Tibial nerve (tissue), 4 donors: ENCODE measurements around the gene TBC1D20. TPM values are rescaled to one million over a fixed set of nuclear protein-coding genes. Genes with fewer than 3 reads are reported as not detected.

Experiments
- DNase-seq, 2 donors: peaks; one replicate each; pipeline ENCODE4 v3.0.0-alpha.2; 2019; ENCODE audit warnings: low spot score in 2 of 2
- H3K27ac ChIP-seq, 4 donors: fragments of 200-600 bp; sonication (generic) in 3 of 4; one replicate each; pipeline ENCODE4 v1.5.1; 2017 to 2019; ENCODE audit warnings: mild to moderate bottlenecking in 1 of 4
- H3K27me3 ChIP-seq, 2 donors: fragments of 200-600 bp; sonication (generic) in 1 of 2; one replicate each; pipeline versions ENCODE4 v1.5.1 to v1.6.0; 2017 to 2019
- H3K36me3 ChIP-seq, 3 donors: fragments of 200-600 bp; sonication (generic); one replicate each; pipeline ENCODE4 v1.5.1; 2018 to 2019
- H3K4me1 ChIP-seq, 4 donors: fragments of 200-600 bp; sonication (generic) in 3 of 4; one replicate each; pipeline ENCODE4 v1.5.1; 2017 to 2019
- H3K4me3 ChIP-seq, 4 donors: fragments of 200-600 bp; sonication (generic) in 3 of 4; one replicate each; pipeline ENCODE4 v1.5.1; 2017 to 2019; ENCODE audit warnings: mild to moderate bottlenecking in 1 of 4, moderate library complexity in 1 of 4
- H3K9me3 ChIP-seq, 4 donors: fragments of 200-600 bp; sonication (generic) in 3 of 4; one replicate each; pipeline ENCODE4 v1.5.1; 2017 to 2019
- CTCF ChIP-seq, 5 experiments: fragments of 200-600 bp in 3 of 5; fragments of 450-650 bp in 2 of 5; sonication (generic) in 3 of 5; IDR thresholded peaks; one replicate each; pipeline ENCODE4 v1.5.1; 2016 to 2019; ENCODE audit warnings: antibody characterized with exemption in 5 of 5, mild to moderate bottlenecking in 3 of 5, moderate library complexity in 2 of 5
- EP300 ChIP-seq, 2 donors: sonication (generic); formaldehyde crosslinking; IDR thresholded peaks; one replicate each; pipeline ENCODE4 v1.6.1; 2017; ENCODE audit warnings: antibody characterized with exemption in 2 of 2, mild to moderate bottlenecking in 1 of 2
- POLR2A ChIP-seq, 2 donors: fragments of 450-650 bp; IDR thresholded peaks; one replicate each; pipeline ENCODE4 v1.6.1; 2017; ENCODE audit warnings: antibody characterized with exemption in 2 of 2, mild to moderate bottlenecking in 2 of 2, moderate library complexity in 2 of 2
- WGBS, 2 donors: methylation state at CpG; one replicate each; pipeline ENCODE4 v1.1.5; 2018; 5-methylcytosine and 5-hydroxymethylcytosine counted together
- total RNA-seq, 4 donors: library from RNA; depleted of rRNA; stranded (reverse); fragments of >200 nt; gene quantifications; one replicate each; pipeline ENCODE4 v1.1.0, GENCODE V29; 2016

TBC1D20 gene
- total RNA-seq, 4 donors from 2014 or later: 38.5 to 52.0 (median 44.3) TPM

GRCh38 chr20:487655-488054 lies 25.3 kb upstream of the TBC1D20 start:
- DNase-seq: no peak
- H3K4me1 ChIP-seq: peaks cover 0 to 4% (median 0%) of the 10 kb centered on the region in 4 donors
- H3K27me3 ChIP-seq: no peaks in the 10 kb centered on the region
- H3K9me3 ChIP-seq: no peaks in the 10 kb centered on the region
- H3K27ac ChIP-seq: no peak overlapping the region
- peaks cover 0 to 95% (median 25%) of the 10 kb centered on the region in 3 donors for H3K36me3 ChIP-seq
- WGBS, 2 donors: 86 to 89% methylated on average over 4 of the region's 4 CpGs
- TF ChIP-seq CTCF (IDR thresholded peaks at IDR 0.05) (no peak), POLR2A (IDR thresholded peaks at IDR 0.05) (no peak), EP300 (IDR thresholded peaks at IDR 0.05) (no peak)
- H3K4me3 ChIP-seq: no peak overlapping the region

GRCh38 chr20:483815-484644 lies 21.7 kb upstream of the TBC1D20 start:
- H3K4me3 ChIP-seq: no peak overlapping the region
- 47 to 48% methylated on average over 9 of the region's 9 CpGs for WGBS, 2 donors
- peaks cover 0 to 18% (median 0%) of the 10 kb centered on the region in 4 donors for H3K4me1 ChIP-seq
- peaks cover 0 to 73% (median 28%) of the 10 kb centered on the region in 3 donors for H3K36me3 ChIP-seq
- DNase-seq: no peak
- TF ChIP-seq EP300 (IDR thresholded peaks at IDR 0.05) (no peak), CTCF (IDR thresholded peaks at IDR 0.05) (no peak), POLR2A (IDR thresholded peaks at IDR 0.05) (no peak)
- no peaks in the 10 kb centered on the region for H3K27me3 ChIP-seq
- H3K27ac ChIP-seq: no peak overlapping the region
- H3K9me3 ChIP-seq: no peaks in the 10 kb centered on the region

- Histone ChIP-seq H3K4me1 (peaks cover 0 to 27% (median 0%) of the 10 kb centered on the region in 4 donors), H3K27me3 (no peaks in the 10 kb centered on the region), H3K9me3 (no peaks in the 10 kb centered on the region), H3K4me3 (no peak overlapping the region), H3K27ac (no peak overlapping the region), H3K36me3 (peaks cover 0 to 56% (median 12%) of the 10 kb centered on the region in 3 donors)
- TF ChIP-seq POLR2A (IDR thresholded peaks at IDR 0.05) (no peak), CTCF (IDR thresholded peaks at IDR 0.05) (no peak)
- WGBS, 2 donors: 86 to 90% methylated on average over 1 of the region's 1 CpG
- no peak for DNase-seq
Measured at GRCh38 chr20:481167-481566, 18.8 kb upstream of the TBC1D20 start.

- peaks cover 0 to 45% (median 10%) of the 10 kb centered on the region in 3 donors for H3K36me3 ChIP-seq
Measured at GRCh38 chr20:480044-480443, 17.7 kb upstream of the TBC1D20 start.

More at GRCh38 chr20:480044-480443, 17.7 kb upstream of the TBC1D20 start:
- DNase-seq: no peak
- no peaks in the 10 kb centered on the region for H3K9me3 ChIP-seq
- H3K27me3 ChIP-seq: no peaks in the 10 kb centered on the region
- 28 to 39% methylated on average over 3 of the region's 3 CpGs for WGBS, 2 donors
- peaks cover 0 to 27% (median 0%) of the 10 kb centered on the region in 4 donors for H3K4me1 ChIP-seq
- TF ChIP-seq POLR2A (IDR thresholded peaks at IDR 0.05) (no peak), CTCF (IDR thresholded peaks at IDR 0.05) (no peak), EP300 (IDR thresholded peaks at IDR 0.05) (no peak)
- H3K4me3 ChIP-seq: no peak overlapping the region
- no peak overlapping the region for H3K27ac ChIP-seq
